GM19328 (cell line): ENCODE results near the gene BACE2.
"Not testable (repeated sequence)": the region's sequence is repeated elsewhere in the genome, so short reads cannot be mapped to it uniquely, and the experiment has no call there.

ENCODE experiments used
- ATAC-seq: cut with Tn5 transposase; IDR thresholded peaks from one replicate; pipeline ENCODE4 v1.9.1; 2021; ENCODE audit warnings: mild to moderate bottlenecking, moderate library complexity; ENCODE audit not compliant: unreplicated experiment

Gene BACE2

GRCh38 chr21:41258617-41259016 is 90.7 kb downstream of the BACE2 start:
- ATAC-seq: no peak

- no peak for ATAC-seq
These were observed 92.5 kb downstream of the BACE2 start for GRCh38 chr21:41260428-41260827.

GRCh38 chr21:41267346-41267745 is 99.4 kb downstream of the BACE2 start:
- no peak for ATAC-seq

- no peak for ATAC-seq
These were observed 101.6 kb downstream of the BACE2 start for GRCh38 chr21:41269535-41269934.

- no peak for ATAC-seq
These were observed 109.2 kb downstream of the BACE2 start for GRCh38 chr21:41277196-41277595.

- ATAC-seq: no peak
These were observed 109.9 kb downstream of the BACE2 start for GRCh38 chr21:41277846-41278245.

GRCh38 chr21:41280115-41280919 is 112.4 kb downstream of the BACE2 start:
- no peak for ATAC-seq

GRCh38 chr21:41282412-41282811 is 114.5 kb downstream of the BACE2 start:
- no peak for ATAC-seq

- ATAC-seq: no peak
These were observed 115.4 kb downstream of the BACE2 start for GRCh38 chr21:41283211-41283818.

- no peak for ATAC-seq
These were observed 121.5 kb downstream of the BACE2 start for GRCh38 chr21:41289431-41289830.

- ATAC-seq: no peak
These were observed 122.3 kb downstream of the BACE2 start for GRCh38 chr21:41290106-41290799.

- no peak for ATAC-seq
These were observed 126.7 kb downstream of the BACE2 start for GRCh38 chr21:41294548-41295231.

- ATAC-seq: no peak
These were observed 127.8 kb downstream of the BACE2 start for GRCh38 chr21:41295721-41296254.

- no peak for ATAC-seq
These were observed 135.0 kb downstream of the BACE2 start for GRCh38 chr21:41302976-41303375.

GRCh38 chr21:41304068-41304720 is 136.2 kb downstream of the BACE2 start:
- ATAC-seq: no peak

- ATAC-seq: no peak
These were observed 139.3 kb downstream of the BACE2 start for GRCh38 chr21:41307219-41307618.

- ATAC-seq: not testable (repeated sequence)
These were observed 145.6 kb downstream of the BACE2 start for GRCh38 chr21:41313285-41314164.

- no peak for ATAC-seq
These were observed 147.8 kb downstream of the BACE2 start for GRCh38 chr21:41315726-41316125.

GRCh38 chr21:41316200-41317062 is 148.5 kb downstream of the BACE2 start, which contains the start of gene FAM3B:
Gene FAM3B (plus strand): TSS chr21:41316801. CDS start chr21:41316880, 79 bp downstream.
- ATAC-seq: no peak
